Karpas-422 (cell line): ENCODE results near the gene SMOC1. TPM values are rescaled to one million over a fixed set of nuclear protein-coding genes. Genes with fewer than 3 reads are reported as not detected.

Source experiments
- DNase-seq: peaks from one replicate; pipeline ENCODE4 v3.0.0-alpha.2; 2015
- H2AFZ ChIP-seq: fragments of 200-600 bp; sonication (generic); 2 replicates; pipeline ENCODE4 v1.6.1; 2014; ENCODE audit warnings: antibody characterized with exemption, low read length, mixed read lengths
- H3K27ac ChIP-seq: fragments of 200-600 bp; sonication (generic); 2 replicates; pipeline ENCODE4 v1.5.1; 2014; ENCODE audit warnings: mild to moderate bottlenecking, low read length, moderate library complexity
- H3K27me3 ChIP-seq: fragments of 200-600 bp; sonication (generic); 2 replicates; pipeline ENCODE4 v1.6.1; 2014; ENCODE audit warnings: low read length, mixed read lengths
- H3K36me3 ChIP-seq: fragments of 200-600 bp; sonication (generic); 2 replicates; pipeline ENCODE4 v1.6.1; 2014; ENCODE audit warnings: low read length, mixed read lengths; ENCODE audit not compliant: insufficient read depth
- H3K4me1 ChIP-seq: fragments of 200-600 bp; sonication (generic); 2 replicates; pipeline ENCODE4 v1.6.1; 2014; ENCODE audit warnings: mild to moderate bottlenecking, low read length, mixed read lengths
- H3K4me2 ChIP-seq: fragments of 200-600 bp; sonication (generic); 2 replicates; pipeline ENCODE4 v1.6.1; 2014; ENCODE audit warnings: low read length, low read depth, mild to moderate bottlenecking; ENCODE audit not compliant: poor library complexity, severe bottlenecking
- H3K4me3 ChIP-seq: fragments of 200-600 bp; sonication (generic); 2 replicates; pipeline ENCODE4 v1.5.1; 2014; ENCODE audit warnings: mild to moderate bottlenecking, antibody characterized with exemption, low read length, mixed read lengths
- H3K79me2 ChIP-seq: fragments of 200-600 bp; sonication (generic); 2 replicates; pipeline ENCODE4 v1.6.1; 2014; ENCODE audit warnings: mild to moderate bottlenecking, low read length, mixed read lengths
- H3K9ac ChIP-seq: fragments of 200-600 bp; sonication (generic); 2 replicates; pipeline ENCODE4 v1.6.0; 2014; ENCODE audit warnings: low read length
- H3K9me2 ChIP-seq: fragments of 200-600 bp; sonication (generic), shearing (Covaris generic); replicated peaks from 2 replicates; pipeline ENCODE4 v1.6.0; 2014; ENCODE audit warnings: mild to moderate bottlenecking, low read length, moderate library complexity; ENCODE audit not compliant: insufficient read depth
- H3K9me3 ChIP-seq: fragments of 300-700, 200-600 bp; sonication (generic); 2 replicates; pipeline ENCODE4 v1.6.1; 2014; ENCODE audit warnings: low read length, mixed read lengths
- H4K20me1 ChIP-seq: fragments of 200-600 bp; sonication (generic); 2 replicates; pipeline ENCODE4 v1.6.1; 2014; ENCODE audit warnings: mild to moderate bottlenecking, antibody characterized with exemption, low read length, low read depth; ENCODE audit not compliant: insufficient read depth
- total RNA-seq: library from RNA; depleted of rRNA; stranded (reverse); fragments of >200 nt; shearing (Covaris generic); gene quantifications from 2 replicates; pipeline ENCODE4 v1.2.3, GENCODE V29; 2014; ENCODE audit warnings: low replicate concordance

The SMOC1 gene
- total RNA-seq, 1 experiment from 2014 or later = not detected

- H3K9me3 ChIP-seq = peaks cover 19% of the 10 kb centered on the region
- H3K36me3 ChIP-seq = no peaks in the 10 kb centered on the region
- H3K4me2 ChIP-seq = no peak overlapping the region
- no peaks in the 10 kb centered on the region for H4K20me1 ChIP-seq
- H3K9me2 ChIP-seq = no peaks in the 10 kb centered on the region
- no peak overlapping the region for H2AFZ ChIP-seq
- peaks cover 3% of the 10 kb centered on the region; the same call in 1 of the 2 replicates for H3K27me3 ChIP-seq
- DNase-seq = no peak
- no peaks in the 10 kb centered on the region for H3K4me1 ChIP-seq
- no peaks in the 10 kb centered on the region for H3K79me2 ChIP-seq
- no peak overlapping the region for H3K9ac ChIP-seq
- H3K4me3 ChIP-seq = no peak overlapping the region
- H3K27ac ChIP-seq = no peak overlapping the region
Observed at GRCh38 chr14:69945912-69946311, 66.7 kb downstream of the SMOC1 start.

DNA sequence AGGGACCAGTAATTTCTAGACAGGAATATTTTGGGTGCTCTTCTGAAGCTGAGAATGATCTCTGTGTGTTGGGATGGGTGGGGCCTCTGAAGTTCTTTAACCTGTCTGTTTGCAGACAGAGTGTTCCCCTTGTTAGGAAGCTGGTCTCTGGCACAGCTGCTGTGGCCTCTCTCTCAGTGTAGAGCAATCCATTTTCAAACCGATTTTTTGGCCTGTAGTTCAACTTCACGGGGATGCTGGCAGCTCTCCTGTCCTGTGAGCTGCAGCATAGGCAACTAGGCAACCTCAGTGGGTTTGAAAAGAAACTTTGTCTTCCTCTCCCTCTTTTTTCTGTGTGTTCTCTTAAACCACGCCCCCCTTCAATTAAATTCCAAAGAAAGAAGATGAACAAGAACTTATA lies 69.1 kb downstream of the SMOC1 start:
- no peak overlapping the region for H2AFZ ChIP-seq
- H3K9me2 ChIP-seq = no peaks in the 10 kb centered on the region
- no peak overlapping the region for H3K9ac ChIP-seq
- H3K27ac ChIP-seq = no peak overlapping the region
- no peaks in the 10 kb centered on the region for H3K79me2 ChIP-seq
- H3K4me1 ChIP-seq = no peaks in the 10 kb centered on the region
- H3K27me3 ChIP-seq = peaks cover 3% of the 10 kb centered on the region; the same call in 1 of the 2 replicates
- DNase-seq = no peak
- H3K9me3 ChIP-seq = peaks cover 19% of the 10 kb centered on the region
- no peaks in the 10 kb centered on the region for H4K20me1 ChIP-seq
- H3K4me2 ChIP-seq = no peak overlapping the region
- no peaks in the 10 kb centered on the region for H3K36me3 ChIP-seq
- no peak overlapping the region for H3K4me3 ChIP-seq

- no peaks in the 10 kb centered on the region for H3K9me2 ChIP-seq
- H3K9ac ChIP-seq = no peak overlapping the region
- H4K20me1 ChIP-seq = no peaks in the 10 kb centered on the region
- no peaks in the 10 kb centered on the region for H3K9me3 ChIP-seq
- H3K4me1 ChIP-seq = no peaks in the 10 kb centered on the region
- no peak overlapping the region for H3K27ac ChIP-seq
- no peaks in the 10 kb centered on the region for H3K36me3 ChIP-seq
- no peak overlapping the region for H3K4me2 ChIP-seq
- no peaks in the 10 kb centered on the region for H3K27me3 ChIP-seq
- H3K4me3 ChIP-seq = no peak overlapping the region
- no peak overlapping the region for H2AFZ ChIP-seq
- no peaks in the 10 kb centered on the region for H3K79me2 ChIP-seq
- DNase-seq = no peak
Observed at GRCh38 chr14:69951263-69951662, 72.0 kb downstream of the SMOC1 start.

DNA sequence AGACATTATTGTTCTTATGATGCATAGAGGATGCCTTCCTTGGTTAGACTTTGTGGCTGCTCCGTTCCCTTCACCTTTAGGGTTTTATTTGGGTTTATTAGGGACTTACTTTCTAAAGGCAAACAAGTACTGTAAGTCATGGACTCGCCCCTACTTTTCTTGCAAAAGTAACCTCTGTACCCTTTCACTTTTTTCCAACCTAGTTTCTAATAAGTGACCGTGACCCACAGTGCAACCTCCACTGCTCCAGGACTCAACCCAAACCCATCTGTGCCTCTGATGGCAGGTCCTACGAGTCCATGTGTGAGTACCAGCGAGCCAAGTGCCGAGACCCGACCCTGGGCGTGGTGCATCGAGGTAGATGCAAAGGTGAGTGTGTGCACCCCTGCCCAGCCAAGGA lies 72.7 kb downstream of the SMOC1 start:
- H3K9me2 ChIP-seq = no peaks in the 10 kb centered on the region
- no peak overlapping the region for H2AFZ ChIP-seq
- no peak overlapping the region for H3K4me3 ChIP-seq
- no peak for DNase-seq
- no peaks in the 10 kb centered on the region for H3K9me3 ChIP-seq
- H3K36me3 ChIP-seq = no peaks in the 10 kb centered on the region
- H4K20me1 ChIP-seq = no peaks in the 10 kb centered on the region
- no peaks in the 10 kb centered on the region for H3K4me1 ChIP-seq
- no peak overlapping the region for H3K9ac ChIP-seq
- H3K27ac ChIP-seq = no peak overlapping the region
- no peaks in the 10 kb centered on the region for H3K79me2 ChIP-seq
- H3K4me2 ChIP-seq = no peak overlapping the region
- no peaks in the 10 kb centered on the region for H3K27me3 ChIP-seq

DNA sequence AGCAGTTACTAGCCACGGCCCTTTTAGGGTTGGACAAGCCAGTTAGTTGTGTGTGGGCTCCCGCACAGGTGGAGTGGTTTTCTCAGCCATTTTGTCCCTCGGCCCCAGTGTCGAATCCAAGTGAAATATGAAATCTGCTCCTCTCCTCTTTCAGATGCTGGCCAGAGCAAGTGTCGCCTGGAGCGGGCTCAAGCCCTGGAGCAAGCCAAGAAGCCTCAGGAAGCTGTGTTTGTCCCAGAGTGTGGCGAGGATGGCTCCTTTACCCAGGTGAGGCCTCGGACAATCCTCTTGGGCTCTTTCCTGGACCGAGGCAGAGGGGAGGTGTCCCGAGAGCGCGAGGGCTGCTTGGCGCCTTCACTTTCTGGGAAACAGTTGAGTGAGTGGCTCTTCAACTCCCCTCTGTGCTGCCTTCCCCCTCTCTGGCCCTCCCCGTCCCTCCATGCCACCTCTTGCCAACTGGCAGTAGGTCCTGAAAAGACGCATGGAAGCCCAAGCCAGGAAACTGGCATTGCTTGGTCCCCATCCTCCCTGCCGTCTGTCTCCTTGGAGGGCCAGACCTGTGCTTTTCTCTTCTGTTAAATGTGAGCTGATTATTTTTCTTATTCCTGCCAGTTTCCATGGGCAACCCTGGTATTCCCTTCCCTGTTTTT lies 74.2 kb downstream of the SMOC1 start:
- H2AFZ ChIP-seq = no peak overlapping the region
- no peaks in the 10 kb centered on the region for H3K36me3 ChIP-seq
- no peaks in the 10 kb centered on the region for H4K20me1 ChIP-seq
- no peak overlapping the region for H3K4me3 ChIP-seq
- no peak for DNase-seq
- no peaks in the 10 kb centered on the region for H3K9me3 ChIP-seq
- no peak overlapping the region for H3K9ac ChIP-seq
- no peak overlapping the region for H3K27ac ChIP-seq
- no peaks in the 10 kb centered on the region for H3K27me3 ChIP-seq
- H3K79me2 ChIP-seq = no peaks in the 10 kb centered on the region
- H3K4me1 ChIP-seq = no peaks in the 10 kb centered on the region
- H3K9me2 ChIP-seq = no peaks in the 10 kb centered on the region
- no peak overlapping the region for H3K4me2 ChIP-seq

- H3K9ac ChIP-seq = no peak overlapping the region
- no peaks in the 10 kb centered on the region for H3K27me3 ChIP-seq
- no peaks in the 10 kb centered on the region for H4K20me1 ChIP-seq
- H2AFZ ChIP-seq = no peak overlapping the region
- H3K36me3 ChIP-seq = no peaks in the 10 kb centered on the region
- H3K4me3 ChIP-seq = no peak overlapping the region
- H3K9me2 ChIP-seq = no peaks in the 10 kb centered on the region
- no peak for DNase-seq
- no peaks in the 10 kb centered on the region for H3K9me3 ChIP-seq
- H3K4me2 ChIP-seq = no peak overlapping the region
- H3K79me2 ChIP-seq = no peaks in the 10 kb centered on the region
- no peaks in the 10 kb centered on the region for H3K4me1 ChIP-seq
- H3K27ac ChIP-seq = no peak overlapping the region
Observed at GRCh38 chr14:69955855-69956845, 76.9 kb downstream of the SMOC1 start.

- Histone ChIP-seq H3K4me1 (no peaks in the 10 kb centered on the region), H3K9me2 (no peaks in the 10 kb centered on the region), H3K9me3 (no peaks in the 10 kb centered on the region), H2AFZ (no peak overlapping the region), H3K27me3 (no peaks in the 10 kb centered on the region), H3K4me3 (no peak overlapping the region), H3K27ac (no peak overlapping the region), H3K36me3 (no peaks in the 10 kb centered on the region), H4K20me1 (no peaks in the 10 kb centered on the region), H3K4me2 (no peak overlapping the region), H3K79me2 (no peaks in the 10 kb centered on the region), H3K9ac (no peak overlapping the region)
- no peak for DNase-seq
Observed at GRCh38 chr14:69956970-69957369, 77.8 kb downstream of the SMOC1 start.

DNA sequence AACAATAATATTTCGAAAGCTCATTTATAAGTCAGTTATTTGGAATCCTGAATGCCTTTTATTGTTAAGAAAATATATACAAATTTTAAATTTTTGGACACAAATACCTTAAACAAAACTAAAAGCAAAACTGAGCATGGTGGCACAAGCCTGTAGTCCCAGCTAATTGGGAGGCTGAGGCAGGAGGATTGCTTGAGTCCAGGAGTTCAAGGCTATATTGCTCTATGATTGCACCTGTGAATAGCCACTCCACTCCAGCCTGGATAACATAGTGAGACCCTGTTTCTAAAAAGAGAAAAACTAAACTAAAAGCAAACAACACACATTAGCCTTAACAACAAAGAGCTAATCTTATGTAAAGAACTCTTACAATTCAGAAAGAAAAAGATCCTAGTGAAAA lies 78.8 kb downstream of the SMOC1 start:
- no peaks in the 10 kb centered on the region for H4K20me1 ChIP-seq
- no peaks in the 10 kb centered on the region for H3K36me3 ChIP-seq
- no peaks in the 10 kb centered on the region for H3K9me3 ChIP-seq
- no peaks in the 10 kb centered on the region for H3K79me2 ChIP-seq
- no peak overlapping the region for H3K4me3 ChIP-seq
- H3K27ac ChIP-seq = no peak overlapping the region
- no peak overlapping the region for H2AFZ ChIP-seq
- no peaks in the 10 kb centered on the region for H3K9me2 ChIP-seq
- no peak overlapping the region for H3K9ac ChIP-seq
- H3K27me3 ChIP-seq = no peaks in the 10 kb centered on the region
- no peaks in the 10 kb centered on the region for H3K4me1 ChIP-seq
- no peak overlapping the region for H3K4me2 ChIP-seq
- DNase-seq = no peak
